Measurements from ENCODE around the gene ADGRF1. TPM values are rescaled to one million over a fixed set of nuclear protein-coding genes. Genes with fewer than 3 reads are reported as not detected.

Gene ADGRF1
- total RNA-seq, 2 donors from 2014 or later: not detected

DNA sequence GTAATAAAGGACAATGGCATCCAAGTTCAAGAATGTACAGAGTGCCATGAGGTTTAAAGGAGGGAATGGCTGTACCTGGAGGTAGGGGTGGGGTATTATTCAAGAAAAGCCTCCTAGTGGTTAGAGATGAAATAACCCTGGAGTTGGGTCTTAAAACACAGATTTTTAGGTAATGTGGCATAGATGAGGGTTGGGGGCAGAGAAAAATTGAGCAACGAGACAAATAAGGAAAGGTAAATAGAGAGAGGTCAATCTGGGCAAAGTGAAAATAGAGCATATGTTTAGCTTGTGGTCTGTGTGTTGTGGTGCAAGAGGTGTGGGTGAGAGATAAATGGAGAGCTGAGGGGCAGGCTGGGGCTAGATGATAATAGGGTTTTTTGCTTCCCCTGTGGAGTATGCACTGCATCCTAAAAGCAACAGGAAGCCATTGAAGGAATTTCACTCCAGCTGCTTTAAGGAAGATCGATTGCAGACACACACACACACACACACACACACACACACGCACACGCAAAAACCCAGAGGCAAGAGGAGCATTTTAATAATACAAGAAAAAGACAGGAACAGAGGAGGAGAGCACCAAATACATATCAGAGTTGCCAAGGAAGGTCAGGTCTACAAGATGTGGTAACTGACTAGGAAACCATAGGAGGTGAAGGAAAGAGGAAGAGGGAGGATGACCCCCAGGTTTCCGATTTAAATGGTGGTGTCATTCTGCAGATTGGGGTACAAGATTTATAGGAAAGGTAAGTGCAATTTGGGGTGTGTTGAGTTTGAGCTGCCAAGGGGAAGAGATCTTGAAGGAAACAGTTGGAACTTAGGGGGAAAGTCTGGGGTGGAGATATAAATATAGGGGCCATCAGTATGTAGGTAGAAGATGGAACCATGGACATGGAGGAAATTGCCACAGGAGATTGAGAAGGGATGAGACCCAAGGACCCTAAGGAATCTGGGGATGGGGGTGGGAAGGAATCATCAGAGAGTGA is 31.3 kb upstream of the ADGRF1 start:
- H3K27ac Mint-ChIP-seq: no peak overlapping the region
- H3K4me1 Mint-ChIP-seq (ENCODE audit: low read depth): no peaks in the 10 kb centered on the region
- no peaks in the 10 kb centered on the region for H3K27me3 Mint-ChIP-seq (ENCODE audit: low read depth)
- no peak overlapping the region for H3K4me3 Mint-ChIP-seq
- DNase-seq (no peak), ATAC-seq (replicated peaks in 1 of 2) (no peak)
- H3K36me3 Mint-ChIP-seq (ENCODE audit: insufficient read depth in 2 of 2): no peaks in the 10 kb centered on the region
- no peaks in the 10 kb centered on the region for H3K9me3 Mint-ChIP-seq

DNA sequence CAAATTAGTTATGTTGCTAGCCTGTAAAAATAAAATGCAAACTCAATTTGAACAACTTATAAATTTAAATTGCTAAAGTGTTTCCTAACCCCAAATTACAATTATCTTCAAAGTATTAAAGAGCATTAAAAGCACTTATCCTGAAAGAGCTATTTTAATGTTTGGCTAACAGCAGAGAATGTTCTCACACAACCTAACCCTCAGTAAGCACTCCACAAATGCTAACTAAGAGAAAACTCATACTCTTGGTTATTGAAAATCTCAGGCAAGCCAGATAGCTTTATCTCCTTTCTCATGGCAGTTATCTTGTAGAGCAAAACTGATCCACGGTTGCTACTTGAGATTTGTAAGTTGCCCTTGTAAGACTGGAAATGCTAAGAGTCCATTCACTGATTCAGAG is 30.5 kb upstream of the ADGRF1 start:
- Mint-ChIP-seq H3K4me1 (ENCODE audit: low read depth) (no peaks in the 10 kb centered on the region), H3K4me3 (no peak overlapping the region), H3K9me3 (no peaks in the 10 kb centered on the region), H3K36me3 (ENCODE audit: insufficient read depth in 2 of 2) (no peaks in the 10 kb centered on the region), H3K27ac (no peak overlapping the region), H3K27me3 (ENCODE audit: low read depth) (no peaks in the 10 kb centered on the region)
- DNase-seq (no peak), ATAC-seq (replicated peaks in 1 of 2) (no peak)

- ATAC-seq (replicated peaks in 1 of 2): no peak
- Mint-ChIP-seq H3K9me3 (no peaks in the 10 kb centered on the region), H3K27me3 (ENCODE audit: low read depth) (no peaks in the 10 kb centered on the region), H3K4me1 (ENCODE audit: low read depth) (no peaks in the 10 kb centered on the region), H3K36me3 (ENCODE audit: insufficient read depth in 2 of 2) (no peaks in the 10 kb centered on the region), H3K27ac (no peak overlapping the region), H3K4me3 (no peak overlapping the region)
- no peak for DNase-seq
These were observed 29.5 kb upstream of the ADGRF1 start for GRCh38 chr6:47071681-47072080.

DNA sequence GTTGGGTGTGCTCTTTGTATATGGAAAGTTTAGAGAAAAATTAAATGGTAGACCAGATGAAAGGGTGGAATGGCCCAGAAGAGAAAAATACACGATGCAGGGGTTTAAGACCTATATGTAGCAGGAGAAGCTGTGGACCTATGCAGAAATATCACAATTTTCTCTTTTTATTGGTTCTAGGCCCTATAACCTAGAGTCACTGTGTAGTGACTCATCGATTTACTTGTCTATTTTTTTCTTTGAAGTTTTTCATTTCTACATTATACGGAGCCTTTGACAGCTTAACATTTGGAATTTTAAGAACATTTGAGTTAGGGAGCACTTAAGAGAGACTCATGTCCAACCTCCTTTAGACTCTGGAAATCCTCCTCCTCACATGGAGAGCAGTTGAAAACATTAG is 28.3 kb upstream of the ADGRF1 start:
- Mint-ChIP-seq H3K27ac (no peak overlapping the region), H3K27me3 (ENCODE audit: low read depth) (no peaks in the 10 kb centered on the region)
- no peak for ATAC-seq (replicated peaks in 1 of 2)

GRCh38 chr6:47069156-47069555 is 27.0 kb upstream of the ADGRF1 start:
- H3K27ac Mint-ChIP-seq: no peak overlapping the region
- no peaks in the 10 kb centered on the region for H3K27me3 Mint-ChIP-seq (ENCODE audit: low read depth)
- no peaks in the 10 kb centered on the region for H3K9me3 Mint-ChIP-seq
- H3K4me1 Mint-ChIP-seq (ENCODE audit: low read depth): no peaks in the 10 kb centered on the region
- no peaks in the 10 kb centered on the region for H3K36me3 Mint-ChIP-seq (ENCODE audit: insufficient read depth in 2 of 2)
- DNase-seq (no peak), ATAC-seq (replicated peaks in 1 of 2) (no peak)
- no peak overlapping the region for H3K4me3 Mint-ChIP-seq

More for the DNA sequence above, 28.3 kb upstream of the ADGRF1 start:
- H3K4me1 Mint-ChIP-seq (ENCODE audit: low read depth): no peaks in the 10 kb centered on the region
- no peaks in the 10 kb centered on the region for H3K36me3 Mint-ChIP-seq (ENCODE audit: insufficient read depth in 2 of 2)
- H3K4me3 Mint-ChIP-seq: no peak overlapping the region
- H3K9me3 Mint-ChIP-seq: no peaks in the 10 kb centered on the region
- DNase-seq: no peak

DNA sequence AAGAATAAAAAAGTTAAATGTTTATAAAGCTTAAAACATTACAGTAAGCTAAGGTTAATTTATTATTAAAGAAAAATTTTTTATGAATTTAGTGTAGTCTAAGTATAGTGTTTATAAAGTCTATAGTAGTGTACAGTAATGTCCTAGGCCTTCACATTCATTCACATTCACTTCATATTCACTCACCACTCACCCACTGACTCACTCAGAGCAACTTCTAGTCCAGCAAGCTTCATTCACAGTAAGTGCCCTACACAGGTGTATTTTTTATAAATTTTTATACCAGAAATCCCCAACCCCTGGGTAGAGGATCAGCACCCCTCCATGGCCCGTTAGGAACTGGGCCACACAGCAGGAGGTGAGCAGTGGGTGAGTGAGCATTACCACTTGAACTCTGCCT is 24.3 kb upstream of the ADGRF1 start:
- DNase-seq: no peak
- H3K27me3 Mint-ChIP-seq (ENCODE audit: low read depth): no peaks in the 10 kb centered on the region
- ATAC-seq (replicated peaks in 1 of 2): no peak
- no peaks in the 10 kb centered on the region for H3K36me3 Mint-ChIP-seq (ENCODE audit: insufficient read depth in 2 of 2)
- H3K4me3 Mint-ChIP-seq: no peak overlapping the region
- H3K27ac Mint-ChIP-seq: no peak overlapping the region
- no peaks in the 10 kb centered on the region for H3K9me3 Mint-ChIP-seq
- no peaks in the 10 kb centered on the region for H3K4me1 Mint-ChIP-seq (ENCODE audit: low read depth)

GRCh38 chr6:47064274-47064673 is 22.1 kb upstream of the ADGRF1 start:
- DNase-seq: no peak
- Mint-ChIP-seq H3K9me3 (no peaks in the 10 kb centered on the region), H3K4me1 (ENCODE audit: low read depth) (no peaks in the 10 kb centered on the region), H3K27me3 (ENCODE audit: low read depth) (no peaks in the 10 kb centered on the region), H3K4me3 (no peak overlapping the region), H3K27ac (no peak overlapping the region), H3K36me3 (ENCODE audit: insufficient read depth in 2 of 2) (peaks cover 0 to 2% of the 10 kb centered on the region in 2 donors)
- no peak for ATAC-seq (replicated peaks in 1 of 2)

GRCh38 chr6:47062346-47062745 is 20.2 kb upstream of the ADGRF1 start:
- no peaks in the 10 kb centered on the region for H3K4me1 Mint-ChIP-seq (ENCODE audit: low read depth)
- H3K9me3 Mint-ChIP-seq: no peaks in the 10 kb centered on the region
- no peak overlapping the region for H3K27ac Mint-ChIP-seq
- no peak for ATAC-seq (replicated peaks in 1 of 2)
- no peaks in the 10 kb centered on the region for H3K27me3 Mint-ChIP-seq (ENCODE audit: low read depth)
- no peak overlapping the region for H3K4me3 Mint-ChIP-seq
- DNase-seq: no peak
- H3K36me3 Mint-ChIP-seq (ENCODE audit: insufficient read depth in 2 of 2): peaks cover 0 to 2% of the 10 kb centered on the region in 2 donors

- ATAC-seq (replicated peaks in 1 of 2) (no peak), DNase-seq (no peak)
- no peak overlapping the region for H3K27ac Mint-ChIP-seq
- H3K36me3 Mint-ChIP-seq (ENCODE audit: insufficient read depth in 2 of 2): peaks cover 0 to 2% of the 10 kb centered on the region in 2 donors
- H3K4me1 Mint-ChIP-seq (ENCODE audit: low read depth): no peaks in the 10 kb centered on the region
- H3K9me3 Mint-ChIP-seq: no peaks in the 10 kb centered on the region
- H3K27me3 Mint-ChIP-seq (ENCODE audit: low read depth): no peaks in the 10 kb centered on the region
- no peak overlapping the region for H3K4me3 Mint-ChIP-seq
These were observed 19.5 kb upstream of the ADGRF1 start for GRCh38 chr6:47061309-47062300.

GRCh38 chr6:47059216-47059885 is 17.2 kb upstream of the ADGRF1 start:
- DNase-seq (no peak), ATAC-seq (replicated peaks in 1 of 2) (no peak)
- Mint-ChIP-seq H3K36me3 (ENCODE audit: insufficient read depth in 2 of 2) (peaks cover 0 to 2% of the 10 kb centered on the region in 2 donors), H3K4me3 (no peak overlapping the region), H3K9me3 (no peaks in the 10 kb centered on the region), H3K4me1 (ENCODE audit: low read depth) (no peaks in the 10 kb centered on the region), H3K27me3 (ENCODE audit: low read depth) (peaks cover 5% of the 10 kb centered on the region), H3K27ac (no peak overlapping the region)

DNA sequence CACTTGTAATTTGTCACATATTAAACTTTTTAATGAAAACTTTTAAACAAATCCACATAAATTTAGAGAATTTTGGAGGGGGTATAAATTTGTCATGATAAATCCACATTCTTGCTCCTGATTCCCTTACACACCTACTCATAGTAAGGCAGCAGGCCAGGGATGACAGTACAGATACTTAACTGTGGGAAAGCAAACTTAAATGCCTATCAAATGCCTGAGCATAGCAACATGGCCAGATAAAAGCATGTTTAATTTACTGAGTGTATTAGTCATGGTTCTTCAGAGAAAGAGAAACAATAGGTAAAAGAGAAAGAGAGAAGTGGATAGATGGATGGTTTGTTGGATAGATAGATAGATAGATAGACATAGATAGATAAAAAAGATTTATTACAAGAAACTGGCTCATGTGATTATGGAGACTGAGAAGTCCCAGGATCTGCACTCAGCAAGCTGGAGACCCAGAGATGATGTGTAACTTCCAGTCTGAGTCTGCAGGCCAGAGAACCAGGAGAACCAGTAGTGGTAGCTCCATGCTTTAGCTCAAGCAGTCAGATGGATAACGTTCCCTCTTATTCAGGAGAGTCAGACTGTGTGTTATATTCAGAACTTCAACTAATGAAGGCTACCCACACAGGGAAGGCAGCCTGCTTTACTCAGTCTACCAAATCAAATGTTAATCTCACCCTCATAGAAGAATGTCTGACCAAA is 15.9 kb upstream of the ADGRF1 start:
- Mint-ChIP-seq H3K4me3 (no peak overlapping the region), H3K36me3 (ENCODE audit: insufficient read depth in 2 of 2) (peaks cover 0 to 2% of the 10 kb centered on the region in 2 donors), H3K9me3 (no peaks in the 10 kb centered on the region), H3K4me1 (ENCODE audit: low read depth) (no peaks in the 10 kb centered on the region), H3K27ac (no peak overlapping the region), H3K27me3 (ENCODE audit: low read depth) (peaks cover 5% of the 10 kb centered on the region)
- DNase-seq (no peak), ATAC-seq (replicated peaks in 1 of 2) (no peak)

GRCh38 chr6:47056832-47057231 is 14.7 kb upstream of the ADGRF1 start:
- Mint-ChIP-seq H3K36me3 (ENCODE audit: insufficient read depth in 2 of 2) (peaks cover 0 to 2% of the 10 kb centered on the region in 2 donors), H3K27ac (no peak overlapping the region), H3K27me3 (ENCODE audit: low read depth) (peaks cover 5% of the 10 kb centered on the region)

More at GRCh38 chr6:47056832-47057231, 14.7 kb upstream of the ADGRF1 start:
- DNase-seq (no peak), ATAC-seq (replicated peaks in 1 of 2) (no peak)
- H3K4me3 Mint-ChIP-seq: no peak overlapping the region
- H3K9me3 Mint-ChIP-seq: no peaks in the 10 kb centered on the region
- no peaks in the 10 kb centered on the region for H3K4me1 Mint-ChIP-seq (ENCODE audit: low read depth)
